ENCODE results near the gene RBMS3. TPM values are rescaled to one million over a fixed set of nuclear protein-coding genes. Genes with fewer than 3 reads are reported as not detected.

The RBMS3 gene
- total and polyA plus RNA-seq, 2 of the 8 experiments (the other 6 are each of a cell fraction or from before 2014, with no cell fraction given) = 3.7 to 6.9 TPM

DNA sequence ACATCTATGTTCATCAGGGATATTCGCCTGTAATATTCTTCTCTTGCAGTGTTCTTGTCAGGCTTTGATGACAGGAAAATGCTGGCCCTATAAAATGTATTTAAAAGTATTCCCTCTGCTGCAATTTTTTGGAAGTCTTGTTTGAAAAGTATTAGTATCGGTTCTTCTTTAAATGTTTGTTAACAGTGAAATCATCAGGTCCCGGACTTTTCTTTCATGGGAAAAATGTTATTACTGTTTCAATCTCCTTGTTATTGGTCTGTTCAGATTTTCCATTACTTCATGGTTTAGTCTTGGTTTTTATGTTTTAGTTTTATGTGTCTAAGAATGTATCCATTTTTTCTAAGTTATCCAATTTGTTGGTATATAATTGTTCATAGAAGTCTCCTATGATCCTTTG lies 225.6 kb downstream of the RBMS3 start (continued):
- TF ChIP-seq CHD2 (IDR thresholded peaks at IDR 0.05; ENCODE audit: low read length) (no peak), CHD1 (IDR thresholded peaks at IDR 0.05; ENCODE audit: low read depth, low read length) (no peak)
